ENCODE data around the gene KLRF1. TPM values are rescaled to one million over a fixed set of nuclear protein-coding genes. Genes with fewer than 3 reads are reported as not detected.

KLRF1 gene
- total RNA-seq, 1 experiment from 2014 or later = not detected

DNA sequence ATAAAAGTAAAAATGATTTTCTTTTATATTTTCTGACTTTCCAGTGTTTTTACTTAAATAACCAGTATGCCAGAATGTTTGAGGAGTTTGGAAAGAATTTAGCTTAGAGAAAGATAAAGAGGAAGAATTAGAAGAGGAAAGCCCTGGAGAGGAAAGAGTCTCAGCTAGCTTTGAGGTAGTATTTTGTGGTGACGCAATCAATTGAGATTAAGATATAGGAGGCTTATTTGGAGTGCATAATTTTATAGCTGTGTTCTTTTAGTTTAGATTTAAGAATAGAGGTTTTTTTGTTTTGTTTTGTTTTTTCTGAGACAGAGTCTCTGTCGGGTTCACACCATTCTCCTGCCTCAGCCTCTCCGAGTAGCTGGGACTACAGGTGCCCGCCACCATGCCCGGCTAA lies 23.8 kb downstream of the KLRF1 start:
- H3K9me3 ChIP-seq (ENCODE audit: low read length) = no peaks in the 10 kb centered on the region
- no peak overlapping the region for H3K9ac ChIP-seq (ENCODE audit: low read length)
- no peaks in the 10 kb centered on the region for H3K9me2 ChIP-seq (replicated peaks; ENCODE audit: insufficient read depth, low read length)
- H3K4me3 ChIP-seq (ENCODE audit: low read length) = no peak overlapping the region
- no peaks in the 10 kb centered on the region for H3K4me1 ChIP-seq (ENCODE audit: low read length)
- no peak for DNase-seq
- no peaks in the 10 kb centered on the region for H3K27me3 ChIP-seq (ENCODE audit: low read length)
- no peak overlapping the region for H3K4me2 ChIP-seq (ENCODE audit: low read depth, low read length, poor library complexity, severe bottlenecking)
- no peak overlapping the region for H3K27ac ChIP-seq (ENCODE audit: low read length)
- no peaks in the 10 kb centered on the region for H3K79me2 ChIP-seq (ENCODE audit: low read length)
- no peaks in the 10 kb centered on the region for H4K20me1 ChIP-seq (ENCODE audit: insufficient read depth, low read depth, low read length)
- no peaks in the 10 kb centered on the region for H3K36me3 ChIP-seq (ENCODE audit: insufficient read depth, low read length)
- no peak overlapping the region for H2AFZ ChIP-seq (ENCODE audit: low read length)

DNA sequence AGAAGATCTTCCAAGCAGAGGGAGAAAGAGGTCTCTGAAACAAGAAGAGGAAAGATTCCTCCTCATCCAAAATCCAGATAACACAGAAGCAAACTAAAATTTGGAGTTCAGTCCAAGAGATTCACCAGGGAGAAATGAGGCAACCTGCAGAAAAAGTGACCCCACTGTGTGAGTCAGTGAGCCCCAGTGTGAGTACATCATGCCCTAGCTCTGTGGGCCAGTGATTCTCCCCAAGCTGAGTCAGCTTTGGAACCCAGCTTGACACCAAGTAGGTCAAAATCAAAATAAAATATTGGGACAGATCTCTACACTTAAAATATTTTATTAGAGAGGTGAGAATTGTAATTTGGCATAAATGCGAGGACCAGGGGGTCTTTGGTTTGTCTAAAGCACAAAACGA lies 24.6 kb downstream of the KLRF1 start:
- Histone ChIP-seq H3K4me3 (ENCODE audit: low read length) (no peak overlapping the region), H3K9ac (ENCODE audit: low read length) (no peak overlapping the region), H3K9me2 (replicated peaks; ENCODE audit: insufficient read depth, low read length) (no peaks in the 10 kb centered on the region), H4K20me1 (ENCODE audit: insufficient read depth, low read depth, low read length) (no peaks in the 10 kb centered on the region), H3K9me3 (ENCODE audit: low read length) (no peaks in the 10 kb centered on the region), H3K27me3 (ENCODE audit: low read length) (no peaks in the 10 kb centered on the region), H3K79me2 (ENCODE audit: low read length) (no peaks in the 10 kb centered on the region), H3K36me3 (ENCODE audit: insufficient read depth, low read length) (no peaks in the 10 kb centered on the region), H3K27ac (ENCODE audit: low read length) (no peak overlapping the region), H3K4me1 (ENCODE audit: low read length) (no peaks in the 10 kb centered on the region), H2AFZ (ENCODE audit: low read length) (no peak overlapping the region), H3K4me2 (ENCODE audit: low read depth, low read length, poor library complexity, severe bottlenecking) (no peak overlapping the region)
- DNase-seq = no peak

DNA sequence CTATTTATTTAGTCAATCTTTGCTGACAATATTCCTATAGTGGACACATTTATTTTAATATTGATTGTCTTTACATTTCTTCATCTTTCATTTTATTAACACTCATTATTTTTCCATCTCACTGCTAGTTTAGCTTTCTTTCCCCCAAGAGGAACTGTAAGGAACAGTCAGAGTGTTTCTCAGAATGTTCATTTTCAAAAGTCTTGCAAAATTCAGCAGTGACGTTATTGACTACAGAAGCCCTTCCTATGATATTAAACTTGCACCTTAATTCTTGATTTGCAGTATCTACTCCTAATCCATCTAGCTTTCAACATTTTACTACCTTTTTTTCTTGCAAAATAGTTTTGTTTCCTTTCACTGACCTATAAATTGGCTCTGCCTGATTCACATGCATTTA lies 28.9 kb downstream of the KLRF1 start:
- no peaks in the 10 kb centered on the region for H3K9me3 ChIP-seq (ENCODE audit: low read length)
- H4K20me1 ChIP-seq (ENCODE audit: insufficient read depth, low read depth, low read length) = no peaks in the 10 kb centered on the region
- no peaks in the 10 kb centered on the region for H3K9me2 ChIP-seq (replicated peaks; ENCODE audit: insufficient read depth, low read length)
- no peaks in the 10 kb centered on the region for H3K36me3 ChIP-seq (ENCODE audit: insufficient read depth, low read length)
- no peak overlapping the region for H3K27ac ChIP-seq (ENCODE audit: low read length)
- H3K4me2 ChIP-seq (ENCODE audit: low read depth, low read length, poor library complexity, severe bottlenecking) = no peak overlapping the region
- no peak overlapping the region for H2AFZ ChIP-seq (ENCODE audit: low read length)
- no peak overlapping the region for H3K9ac ChIP-seq (ENCODE audit: low read length)
- H3K79me2 ChIP-seq (ENCODE audit: low read length) = no peaks in the 10 kb centered on the region
- H3K4me3 ChIP-seq (ENCODE audit: low read length) = no peak overlapping the region
- DNase-seq = no peak
- no peaks in the 10 kb centered on the region for H3K4me1 ChIP-seq (ENCODE audit: low read length)
- H3K27me3 ChIP-seq (ENCODE audit: low read length) = no peaks in the 10 kb centered on the region

DNA sequence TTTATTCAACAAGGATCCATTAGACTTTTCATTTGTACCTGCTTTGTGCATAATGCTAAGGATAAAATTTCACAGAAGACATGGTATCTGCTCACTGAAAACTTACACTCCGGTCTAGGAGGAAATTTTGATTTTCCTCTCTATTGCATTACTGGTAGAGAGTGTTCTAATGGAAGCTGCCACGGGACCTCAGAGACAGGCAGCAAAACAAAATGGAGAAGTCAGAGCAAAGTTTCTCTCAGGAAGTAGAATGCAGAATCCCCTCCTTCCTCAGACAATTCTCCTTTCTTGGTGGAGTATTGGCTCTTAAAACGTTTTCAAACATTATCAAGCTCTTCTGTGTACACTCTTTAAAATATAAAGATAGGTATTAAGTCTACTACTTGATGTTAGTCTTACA lies 29.6 kb downstream of the KLRF1 start:
- H3K4me2 ChIP-seq (ENCODE audit: low read depth, low read length, poor library complexity, severe bottlenecking) = no peak overlapping the region
- no peak overlapping the region for H3K27ac ChIP-seq (ENCODE audit: low read length)
- no peaks in the 10 kb centered on the region for H3K36me3 ChIP-seq (ENCODE audit: insufficient read depth, low read length)

DNA sequence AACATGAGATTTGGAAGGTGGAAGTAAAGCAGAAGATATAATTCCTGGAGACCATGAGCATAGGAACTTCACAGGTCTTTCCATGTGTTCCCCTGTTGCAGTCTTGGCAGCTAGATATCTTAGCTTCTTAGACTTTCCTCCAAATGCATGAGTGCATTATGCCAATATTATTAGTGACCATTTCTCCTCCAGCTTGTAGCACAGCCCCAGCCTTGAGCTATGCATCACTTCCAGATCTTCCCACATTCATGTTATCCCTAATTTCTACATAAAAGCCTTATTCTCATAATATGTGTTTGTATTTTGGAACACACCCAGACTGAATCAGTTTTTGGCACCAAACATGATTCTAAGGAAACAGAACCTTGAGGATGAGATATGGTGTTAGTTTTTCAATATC lies 30.9 kb downstream of the KLRF1 start:
- DNase-seq = no peak
- Histone ChIP-seq H3K27me3 (ENCODE audit: low read length) (no peaks in the 10 kb centered on the region), H4K20me1 (ENCODE audit: insufficient read depth, low read depth, low read length) (no peaks in the 10 kb centered on the region), H3K9ac (ENCODE audit: low read length) (no peak overlapping the region), H2AFZ (ENCODE audit: low read length) (no peak overlapping the region), H3K36me3 (ENCODE audit: insufficient read depth, low read length) (no peaks in the 10 kb centered on the region), H3K79me2 (ENCODE audit: low read length) (no peaks in the 10 kb centered on the region), H3K4me3 (ENCODE audit: low read length) (no peak overlapping the region), H3K9me3 (ENCODE audit: low read length) (no peaks in the 10 kb centered on the region), H3K27ac (ENCODE audit: low read length) (no peak overlapping the region), H3K4me2 (ENCODE audit: low read depth, low read length, poor library complexity, severe bottlenecking) (no peak overlapping the region), H3K4me1 (ENCODE audit: low read length) (no peaks in the 10 kb centered on the region), H3K9me2 (replicated peaks; ENCODE audit: insufficient read depth, low read length) (no peaks in the 10 kb centered on the region)

More for the DNA sequence above, 29.6 kb downstream of the KLRF1 start:
- peak overlapping the region; percentile 37; the same call in 1 of the 2 replicates for H2AFZ ChIP-seq (ENCODE audit: low read length)
- no peak overlapping the region for H3K9ac ChIP-seq (ENCODE audit: low read length)
- H3K27me3 ChIP-seq (ENCODE audit: low read length) = no peaks in the 10 kb centered on the region
- no peaks in the 10 kb centered on the region for H3K79me2 ChIP-seq (ENCODE audit: low read length)
- H4K20me1 ChIP-seq (ENCODE audit: insufficient read depth, low read depth, low read length) = no peaks in the 10 kb centered on the region
- DNase-seq = no peak
- H3K4me3 ChIP-seq (ENCODE audit: low read length) = no peak overlapping the region
- no peaks in the 10 kb centered on the region for H3K9me2 ChIP-seq (replicated peaks; ENCODE audit: insufficient read depth, low read length)
- H3K9me3 ChIP-seq (ENCODE audit: low read length) = no peaks in the 10 kb centered on the region
- H3K4me1 ChIP-seq (ENCODE audit: low read length) = no peaks in the 10 kb centered on the region

DNA sequence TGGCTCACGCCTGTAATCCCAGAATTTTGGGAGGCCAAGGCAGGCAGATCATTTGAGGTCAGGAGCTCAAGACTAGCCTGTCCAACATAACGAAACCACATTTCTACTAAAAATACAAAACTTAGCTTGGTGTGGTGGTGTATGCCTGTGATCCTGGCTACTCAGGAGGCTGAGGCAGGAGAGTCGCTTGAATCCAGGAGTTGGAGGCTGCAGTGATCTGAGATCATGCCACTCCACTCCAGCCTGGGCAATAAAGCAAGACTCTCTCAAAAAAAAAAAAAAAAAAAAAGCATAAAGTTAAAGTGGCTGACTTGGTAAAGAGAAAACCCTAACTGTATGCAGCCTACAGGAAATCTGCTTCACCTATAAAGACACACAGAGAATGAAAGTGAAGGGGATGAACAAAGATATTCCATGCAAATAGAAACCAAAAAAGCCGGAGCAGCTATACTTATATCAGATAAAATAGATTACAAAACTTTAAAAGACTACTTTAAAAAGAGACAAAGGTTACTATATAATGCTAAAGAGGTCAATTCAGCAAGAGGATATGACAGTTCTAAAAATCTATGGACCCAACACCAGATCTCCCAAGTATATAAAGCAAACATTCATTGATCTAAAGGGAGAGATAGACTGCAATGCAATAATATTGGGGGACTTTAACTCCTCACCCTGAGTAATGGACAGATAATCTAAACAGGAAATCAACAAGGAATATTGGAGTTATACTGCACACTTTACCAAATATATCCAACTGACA lies 37.8 kb downstream of the KLRF1 start:
- Histone ChIP-seq H3K4me1 (ENCODE audit: low read length) (peaks cover 16% of the 10 kb centered on the region), H3K79me2 (ENCODE audit: low read length) (no peaks in the 10 kb centered on the region), H3K4me2 (ENCODE audit: low read depth, low read length, poor library complexity, severe bottlenecking) (no peak overlapping the region), H3K36me3 (ENCODE audit: insufficient read depth, low read length) (no peaks in the 10 kb centered on the region), H3K9me2 (replicated peaks; ENCODE audit: insufficient read depth, low read length) (no peaks in the 10 kb centered on the region), H3K4me3 (ENCODE audit: low read length) (no peak overlapping the region), H3K27me3 (ENCODE audit: low read length) (no peaks in the 10 kb centered on the region), H3K27ac (ENCODE audit: low read length) (no peak overlapping the region), H3K9me3 (ENCODE audit: low read length) (no peaks in the 10 kb centered on the region), H3K9ac (ENCODE audit: low read length) (no peak overlapping the region), H2AFZ (ENCODE audit: low read length) (no peak overlapping the region), H4K20me1 (ENCODE audit: insufficient read depth, low read depth, low read length) (no peaks in the 10 kb centered on the region)
- DNase-seq = no peak

DNA sequence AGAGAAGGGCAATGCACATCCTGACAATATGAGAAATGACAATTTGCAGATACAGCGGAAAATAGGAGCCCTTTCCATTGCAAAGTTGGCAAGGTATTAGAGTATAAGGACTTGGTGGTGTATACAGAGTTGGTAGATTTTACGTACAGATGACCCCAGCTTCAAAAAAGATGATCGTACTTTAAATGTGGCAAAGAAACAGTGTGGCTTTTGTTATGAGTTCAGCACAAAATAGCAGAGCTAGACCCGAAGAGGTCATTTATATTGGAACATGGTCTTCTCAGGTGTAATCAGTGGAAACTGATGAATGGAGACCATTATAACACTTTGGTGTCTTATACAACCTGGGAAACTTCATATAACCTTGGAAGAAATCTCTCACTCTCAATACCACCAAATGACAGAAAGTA lies 39.6 kb downstream of the KLRF1 start:
- DNase-seq = no peak
- Histone ChIP-seq H3K79me2 (ENCODE audit: low read length) (no peaks in the 10 kb centered on the region), H4K20me1 (ENCODE audit: insufficient read depth, low read depth, low read length) (no peaks in the 10 kb centered on the region), H2AFZ (ENCODE audit: low read length) (no peak overlapping the region), H3K4me2 (ENCODE audit: low read depth, low read length, poor library complexity, severe bottlenecking) (no peak overlapping the region), H3K9me3 (ENCODE audit: low read length) (no peaks in the 10 kb centered on the region), H3K36me3 (ENCODE audit: insufficient read depth, low read length) (no peaks in the 10 kb centered on the region), H3K9ac (ENCODE audit: low read length) (no peak overlapping the region), H3K9me2 (replicated peaks; ENCODE audit: insufficient read depth, low read length) (no peaks in the 10 kb centered on the region), H3K4me3 (ENCODE audit: low read length) (no peak overlapping the region), H3K4me1 (ENCODE audit: low read length) (peaks cover 16% of the 10 kb centered on the region), H3K27ac (ENCODE audit: low read length) (no peak overlapping the region), H3K27me3 (ENCODE audit: low read length) (0 out of 2 replicates have a peak, but pooled peaks cover 2% of the 10 kb centered on the region)

DNA sequence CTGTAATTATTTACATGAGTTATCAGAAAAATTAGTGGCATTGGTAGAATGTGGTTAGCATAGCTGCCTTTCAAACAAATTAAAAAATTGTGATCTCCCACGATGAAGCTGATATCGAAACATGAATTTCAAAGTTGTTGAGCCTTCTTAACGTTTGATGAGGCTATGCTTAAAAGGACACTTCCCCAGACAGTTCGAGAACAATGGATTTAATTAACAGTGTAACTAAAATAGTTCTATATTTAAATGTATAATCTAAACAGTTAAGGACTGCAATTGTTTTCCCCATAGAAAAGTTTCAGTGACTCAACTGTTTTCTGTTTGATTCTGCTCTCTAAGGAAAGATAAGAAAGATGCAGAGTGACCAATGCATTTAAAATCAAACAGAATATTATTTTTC lies 40.2 kb downstream of the KLRF1 start:
- Histone ChIP-seq H3K27me3 (ENCODE audit: low read length) (0 out of 2 replicates have a peak, but pooled peaks cover 2% of the 10 kb centered on the region), H3K79me2 (ENCODE audit: low read length) (no peaks in the 10 kb centered on the region), H3K36me3 (ENCODE audit: insufficient read depth, low read length) (no peaks in the 10 kb centered on the region), H3K4me1 (ENCODE audit: low read length) (peaks cover 16% of the 10 kb centered on the region), H2AFZ (ENCODE audit: low read length) (no peak overlapping the region), H3K27ac (ENCODE audit: low read length) (no peak overlapping the region), H3K4me2 (ENCODE audit: low read depth, low read length, poor library complexity, severe bottlenecking) (no peak overlapping the region), H3K9me2 (replicated peaks; ENCODE audit: insufficient read depth, low read length) (no peaks in the 10 kb centered on the region), H3K9ac (ENCODE audit: low read length) (no peak overlapping the region), H3K4me3 (ENCODE audit: low read length) (no peak overlapping the region), H3K9me3 (ENCODE audit: low read length) (no peaks in the 10 kb centered on the region), H4K20me1 (ENCODE audit: insufficient read depth, low read depth, low read length) (no peaks in the 10 kb centered on the region)
- DNase-seq = no peak
